IMR-90 (cell line): Measurements from ENCODE around the gene SRGAP2C. TPM values are rescaled to one million over a fixed set of nuclear protein-coding genes. Genes with fewer than 3 reads are reported as not detected.
A peak's percentile ranks its signal among the peaks of the same experiment; 100 is the strongest.
"Not testable (repeated sequence)": the region's sequence is repeated elsewhere in the genome, so short reads cannot be mapped to it uniquely, and the experiment has no call there.

Experiments used
- ATAC-seq: fragments of 200-7000 bp; cut with Tn5 transposase; 2 replicates; pipeline ENCODE4 v1.9.1; 2020; ENCODE audit warnings: low read depth, mild to moderate bottlenecking, moderate library complexity
- BruUV-seq: library from RNA; stranded (reverse); fragments of 400-500 nt; replicated peaks from 2 replicates; lab custom pipeline; 2021; lab: Mats Ljungman, UMichigan
- CTCF ChIA-PET: fragments of 300-600 bp; formaldehyde crosslinking; extraction: SDS; loops from one replicate; lab custom pipeline; 2021; ENCODE audit warnings: antibody characterized with exemption; lab: Yijun Ruan, JAX
- POLR2A ChIA-PET: fragments of 300-600 bp; sonication (Branson Sonifier 250); formaldehyde crosslinking; loops from one replicate; lab custom pipeline; 2022; ENCODE audit warnings: antibody characterized with exemption; ENCODE audit not compliant: unreplicated experiment; lab: Charles Lee
- DNase-seq: peaks from one replicate; pipeline ENCODE4 v3.0.0; 2013
- H2AFZ ChIP-seq: replicated peaks from 2 replicates; pipeline ENCODE3; 2013; ENCODE audit warnings: low read length, mild to moderate bottlenecking; ENCODE audit not compliant: poor library complexity
- H2AK5ac ChIP-seq: 2 replicates; pipeline ENCODE4 v1.6.1; 2013; ENCODE audit warnings: low read depth, low read length, inconsistent platforms
- H2AK9ac ChIP-seq: replicated peaks from 2 replicates; pipeline ENCODE3; 2013; ENCODE audit warnings: mild to moderate bottlenecking, low read depth, low read length, moderate library complexity; ENCODE audit not compliant: poor library complexity
- H2BK120ac ChIP-seq: 2 replicates; pipeline ENCODE4 v1.6.1; 2013; ENCODE audit warnings: low read depth, low read length, inconsistent platforms
- H2BK15ac ChIP-seq: 3 replicates; pipeline ENCODE4 v1.6.1; 2013; ENCODE audit warnings: low read depth, low read length, inconsistent platforms
- H2BK20ac ChIP-seq: 2 replicates; pipeline ENCODE4 v1.6.1; 2013; ENCODE audit warnings: low read depth, mild to moderate bottlenecking, inconsistent platforms, low read length, moderate library complexity
- H2BK5ac ChIP-seq: 2 replicates; pipeline ENCODE4 v1.6.1; 2013; ENCODE audit warnings: mild to moderate bottlenecking, low read depth, low read length, inconsistent platforms; ENCODE audit not compliant: poor library complexity, severe bottlenecking
- H3K14ac ChIP-seq: replicated peaks from 2 replicates; pipeline ENCODE4 v1.6.1; 2013; ENCODE audit warnings: low read depth, low read length, inconsistent platforms
- H3K18ac ChIP-seq: 2 replicates; pipeline ENCODE4 v1.6.1; 2013; ENCODE audit warnings: low read depth, low read length, control low read depth
- H3K23ac ChIP-seq: 2 replicates; pipeline ENCODE4 v1.6.1; 2013; ENCODE audit warnings: low read depth, low read length, inconsistent platforms
- H3K27ac ChIP-seq: 2 replicates; pipeline ENCODE4 v1.5.1; 2013; ENCODE audit warnings: mild to moderate bottlenecking, control low read depth, low read length; ENCODE audit not compliant: insufficient read depth
- H3K27me3 ChIP-seq: 2 replicates; pipeline ENCODE4 v1.6.1; 2013; ENCODE audit warnings: low read length; ENCODE audit not compliant: control insufficient read depth, insufficient read depth
- H3K36me3 ChIP-seq: 2 replicates; pipeline ENCODE4 v1.6.1; 2013; ENCODE audit warnings: low read length, mixed read lengths; ENCODE audit not compliant: control insufficient read depth, insufficient read depth
- H3K4ac ChIP-seq: 2 replicates; pipeline ENCODE4 v1.6.1; 2013; ENCODE audit warnings: low read depth, low read length, inconsistent platforms
- H3K4me1 ChIP-seq: 2 replicates; pipeline ENCODE4 v1.6.1; 2013; ENCODE audit warnings: low read length, mixed read lengths; ENCODE audit not compliant: control insufficient read depth, insufficient read depth
- H3K4me2 ChIP-seq: 2 replicates; pipeline ENCODE4 v1.6.1; 2013; ENCODE audit warnings: low read depth, mild to moderate bottlenecking, control low read depth, low read length, moderate library complexity
- H3K4me3 ChIP-seq: 2 replicates; pipeline ENCODE4 v1.5.1; 2013; ENCODE audit warnings: low read depth, mild to moderate bottlenecking, control low read depth, low read length, moderate library complexity; ENCODE audit not compliant: insufficient read depth
- H3K56ac ChIP-seq: 2 replicates; pipeline ENCODE4 v1.6.1; 2013; ENCODE audit warnings: low read length, inconsistent platforms; ENCODE audit not compliant: insufficient read depth; ENCODE audit errors: extremely low read depth
- H3K79me1 ChIP-seq, 2 experiments: 2 replicates each; pipeline ENCODE4 v1.6.1; 2013; ENCODE audit warnings: low read length in 2 of 2, inconsistent platforms in 1 of 2, low read depth in 1 of 2
- H3K9ac ChIP-seq: 2 replicates; pipeline ENCODE4 v1.6.1; 2013; ENCODE audit warnings: low read depth, low read length, control low read depth
- H3K9me1 ChIP-seq: 2 replicates; pipeline ENCODE4 v1.6.1; 2013; ENCODE audit warnings: low read length, inconsistent platforms; ENCODE audit not compliant: insufficient read depth
- H3K9me3 ChIP-seq: 2 replicates; pipeline ENCODE4 v1.6.1; 2013; ENCODE audit warnings: low read length; ENCODE audit not compliant: control insufficient read depth, insufficient read depth
- H4K20me1 ChIP-seq: 2 replicates; pipeline ENCODE4 v1.6.1; 2013; ENCODE audit warnings: low read length, inconsistent platforms; ENCODE audit not compliant: insufficient read depth
- H4K5ac ChIP-seq: 2 replicates; pipeline ENCODE4 v1.6.1; 2013; ENCODE audit warnings: mild to moderate bottlenecking, low read depth, low read length, control low read depth
- H4K8ac ChIP-seq, 2 experiments: 2 replicates each; pipeline ENCODE4 v1.6.1; 2013; ENCODE audit warnings: low read depth in 2 of 2, low read length in 2 of 2, control low read depth in 1 of 2, inconsistent platforms in 1 of 2
- H4K91ac ChIP-seq: 2 replicates; pipeline ENCODE4 v1.6.1; 2013; ENCODE audit warnings: low read depth, low read length, inconsistent platforms; ENCODE audit not compliant: insufficient read depth
- WGBS, 2 experiments: methylation state at CpG; one replicate each; pipeline versions ENCODE4 v1.1.5 to v1.1.7; 2013; ENCODE audit warnings: missing lambda C conversion rate in 2 of 2; ENCODE audit not compliant: insufficient read length in 1 of 2; ENCODE audit errors: extremely low coverage in 2 of 2; 5-methylcytosine and 5-hydroxymethylcytosine counted together
- dilution Hi-C: fragments of 300-500 bp; cut with HindIII; formaldehyde crosslinking; loops from one replicate; pipeline ENCODE4 v1.14.3; 2018; ENCODE audit warnings: low sequenced_read_pairs; ENCODE audit not compliant: unreplicated experiment
- in situ Hi-C: fragments of 300-500 bp; cut with MboI; formaldehyde crosslinking; loops from 3 replicates; pipeline ENCODE4 v1.14.3; 2019; ENCODE audit warnings: low sequenced_read_pairs, inconsistent platforms, mixed read lengths
- intact Hi-C: fragments of 100-400 bp; cut with micrococcal nuclease; formaldehyde crosslinking; loops from 2 replicates; pipeline ENCODE4 v1.10.0; 2022
- polyA plus RNA-seq, 3 experiments: library from polyadenylated mRNA; depleted of rRNA; stranded (reverse); fragments of >200 nt; gene quantifications; 2 replicates each; pipeline ENCODE4 v1.2.3, GENCODE V29; 2012; ENCODE audit warnings: low replicate concordance in 1 of 3
- total RNA-seq: library from RNA; depleted of rRNA; stranded (reverse); fragments of >200 nt; gene quantifications from 2 replicates; pipeline ENCODE4 v1.2.3, GENCODE V29; 2012

SRGAP2C gene
- total and polyA plus RNA-seq, 2 of the 4 experiments (the other 2 are of a cell fraction) = 5.6 to 12.7 TPM

GRCh38 chr1:121307759-121308158, 123.0 kb downstream of the SRGAP2C start:
- H4K8ac ChIP-seq, dilution Hi-C loops, H3K14ac ChIP-seq, H3K23ac ChIP-seq, H3K36me3 ChIP-seq, H2BK20ac ChIP-seq, H3K4me2 ChIP-seq, in situ Hi-C loops, H3K9me3 ChIP-seq, H4K20me1 ChIP-seq, CTCF ChIA-PET, H3K4ac ChIP-seq, H3K27me3 ChIP-seq, H3K27ac ChIP-seq, H3K4me3 ChIP-seq, H2AK5ac ChIP-seq, H2AFZ ChIP-seq, H4K5ac ChIP-seq, DNase-seq, H2AK9ac ChIP-seq, H4K91ac ChIP-seq, H3K18ac ChIP-seq, H2BK5ac ChIP-seq, H2BK120ac ChIP-seq, intact Hi-C loops, H3K9ac ChIP-seq, POLR2A ChIA-PET, BruUV-seq, H3K56ac ChIP-seq, H3K9me1 ChIP-seq, H3K4me1 ChIP-seq, H2BK15ac ChIP-seq, H3K79me1 ChIP-seq: not testable (repeated sequence)
- peak; percentile 27; the same call in 1 of the 2 replicates for ATAC-seq
- no CpG with 5 or more reads among the region's 3 CpGs for WGBS, 2 experiments

- H2AK5ac ChIP-seq, DNase-seq, H3K4me3 ChIP-seq, ATAC-seq, H4K8ac ChIP-seq, H4K91ac ChIP-seq, H3K14ac ChIP-seq, H3K79me1 ChIP-seq, H2AFZ ChIP-seq, H3K27me3 ChIP-seq, H3K56ac ChIP-seq, H3K4me2 ChIP-seq, H4K5ac ChIP-seq, POLR2A ChIA-PET, H2BK120ac ChIP-seq, H4K20me1 ChIP-seq, H2AK9ac ChIP-seq, H3K9ac ChIP-seq, H2BK20ac ChIP-seq, in situ Hi-C loops, H3K18ac ChIP-seq, H2BK15ac ChIP-seq, H3K4ac ChIP-seq, H3K4me1 ChIP-seq, H3K23ac ChIP-seq, H3K9me1 ChIP-seq, H3K27ac ChIP-seq, H3K36me3 ChIP-seq, BruUV-seq, H3K9me3 ChIP-seq, intact Hi-C loops, dilution Hi-C loops, CTCF ChIA-PET, H2BK5ac ChIP-seq: not testable (repeated sequence)
Observed at GRCh38 chr1:121315509-121315908, 130.7 kb downstream of the SRGAP2C start.
